ENCODE data around the gene ZSWIM7. TPM values are rescaled to one million over a fixed set of nuclear protein-coding genes. Genes with fewer than 3 reads are reported as not detected.

Gene ZSWIM7
- total RNA-seq, 3 donors from 2014 or later (not counting 1 experiment from before 2014, with no cell fraction given), result 14.6 to 19.0 (median 16.3) TPM

GRCh38 chr17:15971098-15971678 lies 28.3 kb downstream of the ZSWIM7 start:
- DNase-seq, result no peak
- Histone ChIP-seq H3K27ac (ENCODE audit: low read length) (no peak overlapping the region), H3K4me3 (ENCODE audit: low read length) (no peak overlapping the region), H3K9me3 (ENCODE audit: control insufficient read depth, insufficient read depth, low read length) (no peaks in the 10 kb centered on the region), H3K36me3 (ENCODE audit: control insufficient read depth, insufficient read depth, low read length) (peaks cover 2% of the 10 kb centered on the region), H3K4me1 (ENCODE audit: control insufficient read depth, insufficient read depth, low read length) (peaks cover 13% of the 10 kb centered on the region), H3K27me3 (ENCODE audit: control insufficient read depth, insufficient read depth, low read length) (no peaks in the 10 kb centered on the region)
- no peak for TF ChIP-seq CTCF (IDR thresholded peaks at IDR 0.05)
- intact Hi-C loops (cut with micrococcal nuclease), result no loop called here
- peaks cover 5 to 8% of the 10 kb centered on the region in 2 donors for H3K4me1 Mint-ChIP-seq
- ATAC-seq, result no peak
- 88% methylated on average over 5 of the region's 5 CpGs for WGBS (ENCODE audit: insufficient coverage)
- H3K36me3 Mint-ChIP-seq, result no peaks in the 10 kb centered on the region
- H3K27ac Mint-ChIP-seq, result no peak overlapping the region
- H3K4me3 Mint-ChIP-seq, result no peak overlapping the region
- no peaks in the 10 kb centered on the region for H3K9me3 Mint-ChIP-seq
- H3K27me3 Mint-ChIP-seq (ENCODE audit: low read depth in 2 of 2), result peaks cover 6 to 9% of the 10 kb centered on the region in 2 donors

- no peaks in the 10 kb centered on the region for H3K9me3 ChIP-seq (ENCODE audit: control insufficient read depth, insufficient read depth, low read length)
- no peak overlapping the region for H3K27ac ChIP-seq (ENCODE audit: low read length)
- ATAC-seq (no peak), DNase-seq (no peak)
- peaks cover 15% of the 10 kb centered on the region for H3K4me1 ChIP-seq (ENCODE audit: control insufficient read depth, insufficient read depth, low read length)
- H3K36me3 ChIP-seq (ENCODE audit: control insufficient read depth, insufficient read depth, low read length), result peaks cover 2% of the 10 kb centered on the region
- TF ChIP-seq CTCF (IDR thresholded peaks at IDR 0.05), result no peak
- no peaks in the 10 kb centered on the region for H3K36me3 Mint-ChIP-seq
- H3K27me3 Mint-ChIP-seq (ENCODE audit: low read depth in 2 of 2), result peaks cover 6 to 9% of the 10 kb centered on the region in 2 donors
- no peaks in the 10 kb centered on the region for H3K9me3 Mint-ChIP-seq
- WGBS (ENCODE audit: insufficient coverage), result 94% methylated on average over 2 of the region's 2 CpGs
- H3K4me1 Mint-ChIP-seq, result peaks cover 10% of the 10 kb centered on the region in 2 donors
- no peak overlapping the region for H3K4me3 Mint-ChIP-seq
- intact Hi-C loops (cut with micrococcal nuclease), result no loop called here
- no peak overlapping the region for H3K27ac Mint-ChIP-seq
- no peaks in the 10 kb centered on the region for H3K27me3 ChIP-seq (ENCODE audit: control insufficient read depth, insufficient read depth, low read length)
- no peak overlapping the region for H3K4me3 ChIP-seq (ENCODE audit: low read length)
These were observed 29.0 kb downstream of the ZSWIM7 start for GRCh38 chr17:15970500-15970899.

GRCh38 chr17:15969463-15969862 lies 30.0 kb downstream of the ZSWIM7 start:
- intact Hi-C loops (cut with micrococcal nuclease), result no loop called here
- Histone ChIP-seq H3K4me3 (ENCODE audit: low read length) (no peak overlapping the region), H3K9me3 (ENCODE audit: control insufficient read depth, insufficient read depth, low read length) (no peaks in the 10 kb centered on the region), H3K27ac (ENCODE audit: low read length) (no peak overlapping the region), H3K36me3 (ENCODE audit: control insufficient read depth, insufficient read depth, low read length) (no peaks in the 10 kb centered on the region), H3K4me1 (ENCODE audit: control insufficient read depth, insufficient read depth, low read length) (peaks cover 15% of the 10 kb centered on the region), H3K27me3 (ENCODE audit: control insufficient read depth, insufficient read depth, low read length) (no peaks in the 10 kb centered on the region)
- WGBS (ENCODE audit: insufficient coverage), result 94% methylated on average over 8 of the region's 8 CpGs
- Mint-ChIP-seq H3K27ac (no peak overlapping the region), H3K27me3 (ENCODE audit: low read depth in 2 of 2) (peaks cover 8 to 9% of the 10 kb centered on the region in 2 donors), H3K4me1 (peaks cover 10% of the 10 kb centered on the region in 2 donors), H3K9me3 (no peaks in the 10 kb centered on the region), H3K4me3 (no peak overlapping the region), H3K36me3 (no peaks in the 10 kb centered on the region)
- DNase-seq (no peak), ATAC-seq (no peak)
- no peak for TF ChIP-seq CTCF (IDR thresholded peaks at IDR 0.05)
